NCI-H345 (cell line): Measurements from ENCODE around the gene TEX264.
"Not testable (repeated sequence)": the region's sequence is repeated elsewhere in the genome, so short reads cannot be mapped to it uniquely, and the experiment has no call there.

Source experiments
- DNase-seq: peaks from one replicate; lab custom pipeline; 2025; lab: John Stamatoyannopoulos, UW

TEX264 gene, protein sequence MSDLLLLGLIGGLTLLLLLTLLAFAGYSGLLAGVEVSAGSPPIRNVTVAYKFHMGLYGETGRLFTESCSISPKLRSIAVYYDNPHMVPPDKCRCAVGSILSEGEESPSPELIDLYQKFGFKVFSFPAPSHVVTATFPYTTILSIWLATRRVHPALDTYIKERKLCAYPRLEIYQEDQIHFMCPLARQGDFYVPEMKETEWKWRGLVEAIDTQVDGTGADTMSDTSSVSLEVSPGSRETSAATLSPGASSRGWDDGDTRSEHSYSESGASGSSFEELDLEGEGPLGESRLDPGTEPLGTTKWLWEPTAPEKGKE

DNA sequence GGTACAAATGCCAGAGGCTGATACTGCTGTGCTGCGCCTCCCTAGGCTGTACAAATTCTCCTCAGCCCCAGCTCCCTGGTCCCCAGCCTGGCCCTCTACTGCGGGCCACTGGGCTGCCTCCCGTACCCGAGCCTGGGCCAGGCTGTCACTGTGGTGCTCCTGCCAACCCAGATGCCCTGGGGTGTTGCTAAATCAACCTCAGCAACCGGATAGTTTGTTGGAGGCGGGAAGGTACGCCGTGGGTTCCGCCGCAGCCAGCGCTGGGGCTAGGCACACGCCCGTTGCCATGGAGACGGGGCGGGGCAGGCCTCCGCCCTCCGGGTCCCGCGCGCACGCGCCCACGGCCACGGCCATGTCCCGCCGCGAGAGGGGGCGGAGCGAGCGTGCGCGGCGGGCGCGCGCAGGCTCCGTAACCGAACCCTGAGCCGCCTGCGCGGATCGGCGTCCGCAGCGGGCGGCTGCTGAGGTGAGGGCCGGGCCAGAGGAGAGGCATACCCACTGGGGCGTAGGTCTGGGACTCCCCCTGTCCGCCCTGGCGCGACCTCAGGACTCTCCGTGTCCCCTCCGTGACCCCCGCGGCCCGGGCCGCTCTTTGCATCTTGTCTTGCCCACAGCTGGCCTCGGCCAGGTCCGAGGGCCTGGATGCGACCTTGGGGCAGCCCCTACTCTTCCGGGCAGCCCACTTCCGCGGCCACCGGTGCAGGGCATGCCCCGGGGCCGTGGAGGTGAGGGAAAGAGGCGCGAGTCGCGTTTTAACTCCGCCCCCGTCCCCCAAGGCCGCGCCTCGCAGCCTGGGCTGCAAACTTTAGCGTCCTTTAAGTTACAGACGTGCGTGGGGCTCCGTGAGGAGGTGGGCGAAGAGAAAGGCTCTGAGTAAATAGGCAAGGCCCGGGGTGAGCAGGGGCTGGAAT, at the start of gene TEX264:
TEX264 (plus strand) TSS at position 430 of the 911 bp plus-strand sequence. CDS start 3,053 bp downstream, outside the sequence.
- DNase-seq, result peak; percentile 85

DNA sequence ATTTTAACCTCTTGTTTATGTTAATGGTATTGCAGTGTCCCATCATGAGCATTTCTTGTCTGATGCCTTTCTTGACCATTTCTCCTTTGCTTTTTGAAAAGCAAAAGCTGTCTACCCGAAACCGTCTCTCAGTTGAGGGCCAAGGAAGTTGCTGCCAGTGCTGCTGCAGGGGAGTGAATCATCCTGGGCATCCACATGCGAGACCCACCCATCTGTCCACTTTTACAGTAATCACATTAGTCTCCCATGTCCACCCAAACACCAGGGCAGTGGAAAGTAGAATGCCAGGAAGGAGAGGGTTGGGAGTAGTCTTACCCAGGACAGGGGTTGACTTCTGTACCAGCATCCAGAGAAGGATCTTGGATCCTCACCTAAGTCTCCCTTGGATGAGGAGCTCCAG, 48.6 kb upstream of the TEX264 start:
- DNase-seq, result no peak

DNA sequence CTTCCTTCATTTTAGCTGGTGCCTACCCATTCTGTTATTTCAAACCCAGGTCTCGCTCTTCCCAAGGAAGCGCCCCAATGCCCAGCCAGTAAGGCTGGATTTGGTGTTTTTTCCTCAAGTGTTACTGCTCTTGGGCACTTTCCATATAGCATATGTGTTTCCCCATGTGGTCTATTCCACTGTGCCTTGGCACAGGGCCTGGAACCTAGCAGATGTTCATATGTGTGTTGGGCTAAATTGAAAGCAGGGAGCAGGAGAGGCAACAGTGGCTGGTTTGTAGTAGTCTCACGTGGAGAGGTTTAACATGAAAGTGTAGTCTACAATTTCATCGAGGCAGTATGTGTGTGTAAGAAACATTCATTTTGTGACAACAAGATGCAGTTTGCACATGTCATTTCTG, 48.2 kb upstream of the TEX264 start:
- no peak for DNase-seq

DNA sequence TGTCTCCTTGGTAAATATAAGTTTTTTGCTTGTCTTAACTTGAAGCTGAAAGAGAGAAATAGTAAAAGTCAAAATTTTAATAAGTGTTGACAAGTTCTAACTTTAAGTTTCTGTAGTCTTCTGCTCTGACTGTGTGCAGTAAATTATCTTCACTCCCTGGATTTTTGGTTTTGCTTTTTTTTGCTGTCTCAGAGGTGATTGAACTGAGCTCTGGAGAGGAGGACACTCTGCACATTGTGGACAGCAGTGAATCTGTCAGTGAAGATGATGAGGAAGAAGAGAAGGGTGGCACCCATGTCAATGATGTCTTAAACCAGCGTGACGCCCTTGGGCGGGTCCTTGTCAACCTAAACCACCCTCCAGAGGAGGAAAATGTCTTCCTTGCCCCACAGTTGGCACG, 40.5 kb upstream of the TEX264 start:
- no peak for DNase-seq

DNA sequence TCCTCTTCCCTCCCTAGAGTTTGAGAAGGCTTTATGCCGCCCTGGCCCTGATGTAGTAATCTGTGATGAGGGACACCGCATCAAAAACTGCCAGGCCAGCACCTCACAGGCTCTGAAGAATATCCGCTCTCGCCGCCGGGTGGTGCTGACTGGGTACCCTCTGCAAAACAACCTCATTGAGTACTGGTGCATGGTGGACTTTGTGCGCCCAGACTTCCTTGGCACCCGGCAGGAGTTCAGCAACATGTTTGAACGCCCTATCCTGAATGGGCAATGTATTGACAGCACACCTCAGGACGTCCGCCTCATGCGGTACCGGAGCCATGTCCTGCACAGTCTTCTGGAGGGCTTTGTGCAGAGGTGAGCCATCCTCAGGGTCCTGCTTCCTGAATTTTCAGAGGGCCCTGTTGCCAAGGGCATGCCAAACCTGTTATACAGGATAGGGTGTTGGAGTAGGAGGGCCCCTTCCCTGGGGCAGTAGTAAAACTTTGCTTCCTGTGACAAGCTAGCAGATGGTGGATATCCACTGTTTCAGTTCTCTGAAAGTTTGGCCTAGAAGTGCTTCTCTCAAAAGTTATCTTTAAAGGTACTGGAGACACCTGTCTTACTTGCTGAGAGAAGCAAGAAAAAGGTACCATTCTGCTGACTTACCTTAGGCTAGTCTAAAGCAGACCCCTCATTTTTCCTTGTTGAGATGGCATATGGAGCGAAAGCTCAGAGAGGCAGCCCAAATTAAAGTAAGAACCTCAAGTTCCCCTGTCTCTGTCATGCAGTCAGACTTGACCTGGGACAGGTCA, 33.7 kb upstream of the TEX264 start:
- no peak for DNase-seq

DNA sequence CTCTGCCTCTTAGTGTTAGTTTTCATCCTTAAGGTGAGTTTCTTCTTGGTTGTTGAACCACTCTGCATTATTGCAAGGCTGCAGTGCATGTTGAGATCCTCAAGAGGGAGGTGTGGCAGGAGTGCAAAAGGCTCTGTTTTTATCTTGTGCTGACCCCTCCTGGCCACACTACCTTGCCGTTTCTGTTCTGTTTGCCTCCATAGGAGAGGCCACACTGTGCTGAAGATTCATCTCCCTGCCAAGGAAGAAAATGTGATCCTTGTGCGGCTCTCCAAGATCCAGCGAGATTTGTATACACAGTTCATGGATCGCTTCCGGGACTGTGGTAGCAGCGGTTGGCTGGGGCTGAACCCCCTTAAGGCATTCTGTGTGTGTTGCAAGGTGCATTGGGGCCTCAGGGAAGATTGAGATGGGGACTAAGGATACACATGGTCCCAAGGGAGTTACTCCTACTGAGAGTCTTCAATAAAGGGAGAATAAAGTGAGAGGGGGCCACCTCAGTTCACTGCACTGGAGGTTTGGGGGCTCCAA, 33.0 kb upstream of the TEX264 start:
- peak; percentile 30 for DNase-seq

DNA sequence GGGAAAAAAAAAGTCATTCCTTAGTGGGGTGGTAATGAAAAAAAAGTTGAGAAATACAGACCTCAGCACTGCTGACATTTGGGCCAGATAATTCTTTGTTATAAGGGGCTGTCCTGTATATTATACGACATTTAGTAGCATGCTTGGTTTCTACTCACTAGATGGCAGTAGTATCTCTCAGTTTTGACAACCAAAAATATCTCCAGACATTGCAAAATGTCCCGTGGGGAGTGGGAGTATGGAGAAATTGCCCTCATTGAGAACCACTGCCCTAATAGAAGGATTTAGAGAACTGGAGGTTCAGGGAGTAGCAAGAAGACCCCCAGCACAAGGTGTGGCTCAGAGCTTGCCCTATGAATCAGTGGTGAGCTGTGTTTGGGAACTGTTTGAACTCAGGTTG, 28.6 kb upstream of the TEX264 start:
- no peak for DNase-seq

DNA sequence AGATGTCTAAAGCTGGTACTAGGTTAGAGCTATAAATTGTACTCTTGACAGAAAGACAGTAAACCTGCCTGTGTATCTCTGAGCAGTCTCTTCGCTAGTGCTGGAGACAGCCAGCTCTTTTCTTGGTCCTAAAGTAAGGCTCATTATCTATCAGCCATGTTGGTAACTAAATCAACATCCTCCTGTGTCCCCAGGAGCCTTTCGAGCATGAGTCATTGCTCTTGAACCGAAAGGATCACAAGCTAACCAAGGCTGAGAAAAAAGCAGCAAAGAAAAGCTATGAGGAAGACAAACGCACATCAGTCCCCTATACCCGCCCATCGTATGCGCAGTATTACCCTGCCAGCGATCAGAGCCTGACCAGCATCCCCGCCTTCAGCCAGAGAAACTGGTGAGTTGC, 25.0 kb upstream of the TEX264 start:
- DNase-seq, result no peak

DNA sequence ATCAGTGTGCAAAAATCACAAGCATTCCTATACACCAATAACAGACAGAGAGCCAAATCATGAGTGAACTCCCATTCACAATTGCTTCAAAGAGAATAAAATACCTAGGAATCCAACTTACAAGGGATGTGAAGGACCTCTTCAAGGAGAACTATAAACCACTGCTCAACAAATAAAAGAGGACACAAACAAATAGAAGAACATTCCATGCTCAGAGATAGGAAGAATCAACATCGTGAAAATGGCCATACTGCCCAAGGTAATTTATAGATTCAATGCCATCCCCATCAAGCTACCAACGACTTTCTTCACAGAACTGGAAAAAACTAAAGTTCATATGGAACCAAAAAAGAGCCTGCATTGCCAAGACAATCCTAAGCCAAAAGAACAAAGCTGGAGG, 18.9 kb upstream of the TEX264 start:
- DNase-seq, result not testable (repeated sequence)

DNA sequence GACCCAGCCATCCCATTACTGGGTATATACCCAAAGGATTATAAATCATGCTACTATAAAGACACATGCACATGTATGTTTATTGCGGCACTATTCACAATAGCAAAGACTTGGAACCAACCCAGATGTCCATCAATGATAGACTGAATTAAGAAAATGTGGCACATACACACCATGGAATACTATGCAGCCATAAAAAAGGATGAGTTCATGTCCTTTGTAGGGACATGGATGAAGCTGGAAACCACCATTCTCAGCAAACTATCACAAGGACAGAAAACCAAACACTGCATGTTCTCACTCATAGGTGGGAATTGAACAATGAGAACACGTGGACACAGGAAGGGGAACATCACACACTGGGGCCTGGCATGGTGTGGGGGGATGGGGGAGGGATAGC, 17.6 kb upstream of the TEX264 start:
- DNase-seq, result not testable (repeated sequence)

DNA sequence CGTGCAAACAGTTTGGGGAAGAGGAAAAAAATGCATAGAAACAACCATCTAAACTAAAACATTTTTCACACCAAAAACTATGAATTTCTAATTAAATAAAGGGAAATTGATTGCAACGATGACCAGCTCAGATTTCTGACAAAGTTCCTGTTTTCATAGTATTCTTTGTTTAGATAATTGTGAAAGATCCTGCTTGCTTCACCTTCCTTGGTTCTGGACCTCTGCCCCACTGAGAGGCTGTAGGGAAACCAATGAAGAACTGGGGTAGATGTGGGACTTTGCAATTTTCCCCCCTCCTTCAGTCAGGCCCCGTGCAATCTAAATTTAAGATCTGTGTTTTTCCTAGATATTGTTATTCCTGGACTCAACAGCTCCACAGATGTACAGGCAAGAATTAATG, 13.8 kb upstream of the TEX264 start:
- DNase-seq, result no peak

DNA sequence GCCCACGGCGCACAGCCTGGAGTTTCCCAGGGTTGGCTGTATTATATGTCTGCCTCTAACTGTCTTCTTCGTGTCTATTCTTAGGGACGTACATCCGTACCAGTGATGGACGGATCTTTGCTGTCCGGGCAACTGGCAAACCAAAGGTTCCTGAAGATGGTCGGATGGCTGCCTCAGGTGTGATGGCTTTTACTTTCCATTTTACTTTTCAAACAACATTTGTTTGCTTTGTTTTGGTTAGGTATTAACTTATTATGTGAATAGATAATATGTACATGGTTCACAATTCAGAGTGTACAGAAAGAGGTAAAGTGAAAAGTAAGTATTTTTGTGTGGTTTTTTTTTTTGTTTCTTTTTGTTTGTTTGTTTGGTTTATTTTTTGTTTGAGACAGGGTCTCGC, 11.1 kb upstream of the TEX264 start:
- no peak for DNase-seq

DNA sequence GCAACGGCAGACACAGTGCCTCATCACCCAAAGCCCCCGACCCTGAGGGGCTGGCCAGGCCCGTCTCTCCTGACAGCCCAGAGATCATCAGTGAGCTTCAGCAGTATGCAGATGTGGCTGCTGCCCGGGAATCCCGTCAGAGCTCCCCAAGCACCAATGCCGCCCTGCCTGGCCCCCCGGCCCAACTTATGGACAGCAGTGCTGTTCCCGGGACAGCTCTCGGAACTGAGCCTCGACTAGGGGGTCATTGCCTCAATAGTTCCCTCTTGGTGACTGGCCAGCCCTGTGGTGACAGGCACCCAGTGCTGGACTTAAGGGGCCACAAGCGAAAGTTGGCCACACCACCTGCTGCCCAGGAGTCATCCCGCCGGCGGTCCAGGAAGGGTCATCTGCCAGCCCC, 8.6 kb upstream of the TEX264 start:
- DNase-seq, result no peak

DNA sequence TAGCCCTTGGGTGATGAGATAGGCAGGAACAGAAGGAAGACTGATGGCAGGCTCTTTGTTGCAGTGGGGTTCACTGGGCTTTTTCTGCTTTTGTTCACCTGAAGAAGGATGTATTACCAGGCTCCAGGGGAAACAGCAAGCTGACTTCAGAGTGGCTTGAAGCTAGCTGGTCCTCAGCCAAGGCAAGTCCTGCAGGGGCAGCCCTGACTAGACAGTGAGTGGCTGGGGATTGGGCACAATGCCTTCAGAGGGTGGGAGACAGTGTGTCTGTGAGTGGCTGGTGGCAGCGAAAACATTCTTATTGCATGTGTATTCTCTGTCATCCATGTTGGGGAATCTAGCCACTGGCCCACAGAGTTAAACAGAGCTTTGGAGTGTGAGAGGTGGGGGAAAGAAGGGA, 2.3 kb upstream of the TEX264 start:
- DNase-seq, result no peak

DNA sequence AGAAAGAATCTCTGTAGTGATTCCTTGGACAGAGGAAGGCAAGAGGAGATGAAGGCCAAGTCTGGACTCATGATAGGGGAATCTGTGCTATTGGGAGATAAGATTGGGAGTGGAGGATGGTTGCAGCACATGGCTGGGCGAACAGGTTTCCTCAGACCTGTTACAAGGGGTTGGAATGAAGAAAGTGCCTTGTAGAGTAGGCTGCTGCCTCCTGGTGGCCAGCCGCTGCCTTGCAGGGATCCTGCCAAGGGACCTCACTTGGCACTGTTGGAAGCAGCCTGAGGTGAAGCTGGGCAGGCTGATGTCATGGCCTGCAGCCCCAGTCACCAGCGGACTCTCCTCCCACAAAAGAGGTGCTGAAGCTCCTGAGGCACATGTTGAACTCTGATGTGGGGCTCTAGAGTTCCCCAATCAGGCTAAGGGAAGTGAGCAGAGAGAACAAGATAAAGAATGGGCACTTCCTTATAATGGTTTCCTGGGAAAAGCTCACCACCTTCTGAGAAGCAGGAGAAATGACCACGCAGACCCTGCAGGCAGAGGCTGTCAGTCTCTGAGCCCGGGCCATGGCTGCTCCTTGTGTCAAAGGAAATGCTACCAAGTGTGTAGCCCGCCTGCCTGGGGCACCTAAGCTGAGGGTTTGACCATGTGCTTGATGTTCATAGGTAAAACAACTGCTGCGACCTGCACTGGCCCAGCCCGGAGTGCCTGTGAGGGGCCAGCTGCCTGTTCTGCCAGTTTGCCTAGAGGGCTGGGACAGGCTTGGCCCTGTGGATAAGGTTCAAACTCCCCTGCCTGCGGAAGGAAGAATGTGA, 1.6 kb upstream of the TEX264 start:
- peak; percentile 74 for DNase-seq

DNA sequence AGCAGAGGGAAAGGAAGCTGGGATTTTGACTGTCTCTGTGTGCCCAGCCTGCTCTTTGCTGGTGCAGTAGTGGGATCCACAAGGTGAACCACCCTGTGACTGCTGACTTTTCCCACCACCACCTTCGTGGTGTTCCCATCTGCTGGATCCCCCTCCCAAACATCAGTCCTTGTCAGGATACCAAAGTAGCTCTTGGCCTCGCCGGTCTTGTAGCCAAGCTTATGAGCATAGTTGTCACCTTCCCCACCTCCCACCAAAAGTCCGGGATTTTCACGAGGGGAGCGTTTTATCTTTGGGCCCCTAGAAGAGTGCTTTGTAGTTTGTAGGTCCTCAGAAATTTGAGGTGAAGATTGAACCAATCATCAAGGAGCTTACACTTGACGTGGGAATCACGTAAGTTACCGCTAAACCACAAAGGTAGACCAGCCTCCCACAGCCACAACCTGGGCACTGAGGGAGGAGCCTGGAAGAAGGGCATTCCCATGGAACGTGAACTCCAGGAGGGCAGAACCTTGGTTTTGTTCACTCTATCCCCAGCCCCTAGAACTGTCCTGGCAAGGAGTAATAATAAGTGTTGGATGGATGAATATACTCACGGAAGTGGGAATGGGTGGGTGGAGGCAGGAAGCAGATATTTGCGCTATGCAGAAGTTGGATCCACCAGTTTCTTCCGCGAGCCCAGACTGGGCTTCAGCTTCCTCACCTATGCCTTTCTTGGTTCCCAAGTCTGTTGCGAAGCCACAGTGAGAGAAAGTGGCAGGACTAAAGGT, 814 bp upstream of the TEX264 start:
- no peak for DNase-seq

DNA sequence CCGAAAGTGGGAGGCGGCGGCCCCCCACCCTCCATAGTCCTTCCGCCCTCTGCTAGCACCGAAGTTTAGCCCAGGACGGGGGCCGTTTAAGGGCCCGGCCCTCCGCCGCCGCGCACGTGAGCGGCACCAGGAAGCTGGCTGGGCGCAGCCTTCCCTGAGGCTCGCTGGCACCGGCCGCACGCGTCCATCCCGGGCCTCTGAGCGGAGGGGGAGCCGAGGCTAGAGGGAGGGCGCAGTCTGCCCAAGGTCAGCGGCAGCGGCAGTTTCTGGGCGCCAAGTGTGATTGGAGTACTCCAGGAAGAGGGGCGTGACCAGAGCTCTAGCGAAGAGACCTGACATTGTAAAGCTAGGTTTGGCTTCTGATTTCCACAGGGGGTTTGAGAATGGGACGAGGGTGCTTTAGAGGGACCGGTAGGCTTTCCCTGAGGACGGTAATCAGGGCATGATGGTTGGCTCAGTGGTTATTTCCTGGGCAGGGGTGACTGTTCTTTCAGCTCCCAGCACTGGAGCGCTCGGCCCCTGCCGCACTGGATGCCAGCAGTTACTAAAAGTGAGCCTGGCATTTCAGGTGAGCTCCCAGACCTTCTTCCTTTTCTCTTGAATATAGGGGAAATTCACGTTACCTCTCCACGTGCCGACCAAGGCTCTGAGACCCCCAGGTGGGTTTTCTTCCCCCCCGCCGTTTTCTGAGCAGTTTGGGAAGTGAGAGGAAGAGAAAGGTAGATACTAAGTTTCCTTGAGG, 853 bp downstream of the TEX264 start:
- DNase-seq, result peak; percentile 50

DNA sequence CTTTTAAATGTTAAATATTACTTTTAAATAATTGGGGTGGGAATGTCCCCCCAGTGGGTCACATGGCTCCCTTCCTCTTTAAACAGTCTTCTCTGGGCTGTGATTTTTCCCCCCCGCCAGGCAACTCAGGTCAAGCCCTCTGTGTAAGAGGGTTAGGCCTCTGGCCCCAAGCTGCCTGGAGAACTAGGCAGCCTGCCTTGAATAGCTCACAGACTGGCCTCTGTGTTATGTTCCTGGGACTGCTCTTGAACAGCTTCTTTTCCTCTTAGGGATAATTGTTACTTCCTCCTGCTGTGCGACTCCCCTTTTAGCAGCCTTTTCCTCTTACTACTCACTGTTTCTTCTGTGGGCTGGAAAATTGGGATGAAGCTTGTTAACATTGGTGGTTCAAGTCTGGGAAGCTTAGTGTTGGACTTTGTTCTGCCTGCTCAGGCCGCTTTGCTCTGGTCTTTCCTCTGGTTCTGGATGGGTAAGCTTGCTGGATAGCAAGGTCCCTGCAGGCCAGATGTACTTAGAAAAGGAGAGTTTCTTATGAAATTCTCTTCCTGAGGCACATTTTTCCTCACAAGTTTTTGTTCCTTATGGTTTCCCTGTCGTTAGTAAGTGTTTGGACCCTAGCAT, 2.2 kb downstream of the TEX264 start:
- DNase-seq, result no peak
